ENCODE results near the gene PAPPA2. TPM values are rescaled to one million over a fixed set of nuclear protein-coding genes. Genes with fewer than 3 reads are reported as not detected.

Gene PAPPA2
- total and polyA plus RNA-seq, 2 of the 4 experiments (the other 2 are of a cell fraction), result 0.10 to 0.18 TPM

DNA sequence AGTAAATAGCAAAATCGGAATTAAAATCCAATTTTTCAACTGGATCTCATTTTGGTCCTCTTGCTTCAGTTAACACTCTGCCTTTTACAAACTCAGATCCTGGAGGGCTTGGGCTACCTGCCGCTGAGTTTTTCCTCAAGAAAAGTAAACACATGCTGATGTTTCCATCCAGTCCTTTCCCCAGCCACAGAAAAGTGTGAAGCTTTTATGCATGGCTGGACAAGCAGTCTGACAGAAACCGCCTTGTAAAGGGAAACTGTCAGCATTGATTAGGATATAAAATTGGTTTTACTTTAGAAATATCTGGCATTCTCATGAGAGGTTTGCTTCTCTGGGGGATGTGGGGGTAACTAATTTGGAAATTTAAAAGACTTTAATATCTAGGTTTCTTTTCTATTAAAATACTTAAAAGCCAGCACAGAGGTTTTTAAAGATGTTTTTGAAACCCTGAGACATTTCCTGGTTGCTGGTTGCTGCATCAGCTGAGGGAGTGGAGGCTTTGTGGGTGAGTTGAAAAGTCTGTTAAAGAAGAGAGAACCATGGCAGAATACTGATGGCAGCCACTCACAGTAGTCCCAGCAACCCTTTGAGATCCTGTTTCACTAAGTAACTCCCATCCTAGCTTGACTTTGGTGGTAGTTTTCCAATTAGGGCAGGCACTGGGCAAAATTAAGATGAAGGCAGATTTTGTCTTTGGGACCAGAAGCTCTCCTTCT is 238.3 kb downstream of the PAPPA2 start:
- CTCF ChIA-PET, result no interaction called here
- no peaks in the 10 kb centered on the region for H4K20me1 ChIP-seq (ENCODE audit: insufficient read depth, low read length)
- no peak overlapping the region for H2AFZ ChIP-seq (replicated peaks; ENCODE audit: low read length, poor library complexity)
- H3K18ac ChIP-seq (ENCODE audit: low read depth, low read length), result no peak overlapping the region
- no peaks in the 10 kb centered on the region for H3K36me3 ChIP-seq (ENCODE audit: control insufficient read depth, insufficient read depth, low read length)
- no peak overlapping the region for H3K27ac ChIP-seq (ENCODE audit: insufficient read depth, low read length)
- H3K4me1 ChIP-seq (ENCODE audit: control insufficient read depth, insufficient read depth, low read length), result no peaks in the 10 kb centered on the region
- H3K56ac ChIP-seq (ENCODE audit: extremely low read depth, insufficient read depth, low read length), result no peak overlapping the region
- intact Hi-C loops (cut with micrococcal nuclease), result no loop called here
- H3K4ac ChIP-seq (ENCODE audit: low read depth, low read length), result no peak overlapping the region
- H2AK5ac ChIP-seq (ENCODE audit: low read depth, low read length), result no peak overlapping the region
- H3K23ac ChIP-seq (ENCODE audit: low read depth, low read length), result no peak overlapping the region
- no peaks in the 10 kb centered on the region for H3K27me3 ChIP-seq (ENCODE audit: control insufficient read depth, insufficient read depth, low read length)
- H2AK9ac ChIP-seq (replicated peaks; ENCODE audit: low read depth, low read length, poor library complexity), result no peak overlapping the region
- no peak overlapping the region for H2BK120ac ChIP-seq (ENCODE audit: low read depth, low read length)
- H2BK15ac ChIP-seq (ENCODE audit: low read depth, low read length), result no peak overlapping the region
- in situ Hi-C loops (cut with MboI; ENCODE audit: low sequenced_read_pairs), result no loop called here
- no peak overlapping the region for H4K91ac ChIP-seq (ENCODE audit: insufficient read depth, low read depth, low read length)
- POLR2A ChIA-PET (ENCODE audit: unreplicated experiment), result no interaction called here
- no peak overlapping the region for H3K9ac ChIP-seq (ENCODE audit: low read depth, low read length)
- H2BK20ac ChIP-seq (ENCODE audit: low read depth, low read length), result no peak overlapping the region
- H3K4me2 ChIP-seq (ENCODE audit: low read depth, low read length), result no peak overlapping the region
- no peaks in the 10 kb centered on the region for H3K9me1 ChIP-seq (ENCODE audit: insufficient read depth, low read length)
- no peak overlapping the region for H4K5ac ChIP-seq (ENCODE audit: low read depth, low read length)
- no peak overlapping the region for H4K8ac ChIP-seq (ENCODE audit: low read depth in 2 of 2, low read length in 2 of 2)
- H2BK5ac ChIP-seq (ENCODE audit: low read depth, low read length, poor library complexity, severe bottlenecking), result no peak overlapping the region
- H3K4me3 ChIP-seq (ENCODE audit: insufficient read depth, low read depth, low read length), result no peak overlapping the region
- ATAC-seq (ENCODE audit: low read depth) (no peak), DNase-seq (no peak)
- H3K14ac ChIP-seq (replicated peaks; ENCODE audit: low read depth, low read length), result no peak overlapping the region
- no peaks in the 10 kb centered on the region for H3K79me1 ChIP-seq (ENCODE audit: low read depth in 1 of 2, low read length in 2 of 2)
- H3K9me3 ChIP-seq (ENCODE audit: control insufficient read depth, insufficient read depth, low read length), result no peaks in the 10 kb centered on the region
- no peak for TF ChIP-seq CEBPB (IDR thresholded peaks at IDR 0.05; ENCODE audit: low read depth, low read length)
- TF ChIP-seq MAFK (IDR thresholded peaks at IDR 0.05; ENCODE audit: low read depth, low read length), result no peak
- TF ChIP-seq MXI1 (IDR thresholded peaks at IDR 0.05; ENCODE audit: borderline replicate concordance, low read depth, low read length), result no peak
- no peak for TF ChIP-seq FOS (IDR thresholded peaks at IDR 0.05; ENCODE audit: low read depth, low read length)
- TF ChIP-seq RCOR1 (IDR thresholded peaks at IDR 0.05; ENCODE audit: insufficient replicate concordance, low read length), result no peak
- no peak for TF ChIP-seq NFE2L2 (IDR thresholded peaks at IDR 0.05; ENCODE audit: low read depth, low read length)
- no peak for TF ChIP-seq RFX5 (IDR thresholded peaks at IDR 0.05; ENCODE audit: low read depth, low read length)
- no peak for TF ChIP-seq MAZ (IDR thresholded peaks at IDR 0.05; ENCODE audit: borderline replicate concordance, low read depth, low read length)
- TF ChIP-seq POLR2A (IDR thresholded peaks at IDR 0.05; ENCODE audit: low read depth, low read length), result no peak
- TF ChIP-seq, protein P1, sequence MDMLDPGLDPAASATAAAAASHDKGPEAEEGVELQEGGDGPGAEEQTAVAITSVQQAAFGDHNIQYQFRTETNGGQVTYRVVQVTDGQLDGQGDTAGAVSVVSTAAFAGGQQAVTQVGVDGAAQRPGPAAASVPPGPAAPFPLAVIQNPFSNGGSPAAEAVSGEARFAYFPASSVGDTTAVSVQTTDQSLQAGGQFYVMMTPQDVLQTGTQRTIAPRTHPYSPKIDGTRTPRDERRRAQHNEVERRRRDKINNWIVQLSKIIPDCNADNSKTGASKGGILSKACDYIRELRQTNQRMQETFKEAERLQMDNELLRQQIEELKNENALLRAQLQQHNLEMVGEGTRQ (IDR thresholded peaks at IDR 0.05; ENCODE audit: low read depth, low read length), result no peak
- TF ChIP-seq, protein P2, sequence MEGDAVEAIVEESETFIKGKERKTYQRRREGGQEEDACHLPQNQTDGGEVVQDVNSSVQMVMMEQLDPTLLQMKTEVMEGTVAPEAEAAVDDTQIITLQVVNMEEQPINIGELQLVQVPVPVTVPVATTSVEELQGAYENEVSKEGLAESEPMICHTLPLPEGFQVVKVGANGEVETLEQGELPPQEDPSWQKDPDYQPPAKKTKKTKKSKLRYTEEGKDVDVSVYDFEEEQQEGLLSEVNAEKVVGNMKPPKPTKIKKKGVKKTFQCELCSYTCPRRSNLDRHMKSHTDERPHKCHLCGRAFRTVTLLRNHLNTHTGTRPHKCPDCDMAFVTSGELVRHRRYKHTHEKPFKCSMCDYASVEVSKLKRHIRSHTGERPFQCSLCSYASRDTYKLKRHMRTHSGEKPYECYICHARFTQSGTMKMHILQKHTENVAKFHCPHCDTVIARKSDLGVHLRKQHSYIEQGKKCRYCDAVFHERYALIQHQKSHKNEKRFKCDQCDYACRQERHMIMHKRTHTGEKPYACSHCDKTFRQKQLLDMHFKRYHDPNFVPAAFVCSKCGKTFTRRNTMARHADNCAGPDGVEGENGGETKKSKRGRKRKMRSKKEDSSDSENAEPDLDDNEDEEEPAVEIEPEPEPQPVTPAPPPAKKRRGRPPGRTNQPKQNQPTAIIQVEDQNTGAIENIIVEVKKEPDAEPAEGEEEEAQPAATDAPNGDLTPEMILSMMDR (conservative IDR thresholded peaks at IDR 0.05; ENCODE audit: low read depth, low read length), result no peak
- TF ChIP-seq BHLHE40 (IDR thresholded peaks at IDR 0.05; ENCODE audit: low read depth, low read length), result no peak
- no peak for TF ChIP-seq CHD1 (IDR thresholded peaks at IDR 0.05; ENCODE audit: low read depth, low read length)
- TF ChIP-seq SMC3 (IDR thresholded peaks at IDR 0.05; ENCODE audit: low read depth, low read length), result no peak
- no peak for TF ChIP-seq RAD21 (IDR thresholded peaks at IDR 0.05; ENCODE audit: low read length)
- TF ChIP-seq, protein P3, sequence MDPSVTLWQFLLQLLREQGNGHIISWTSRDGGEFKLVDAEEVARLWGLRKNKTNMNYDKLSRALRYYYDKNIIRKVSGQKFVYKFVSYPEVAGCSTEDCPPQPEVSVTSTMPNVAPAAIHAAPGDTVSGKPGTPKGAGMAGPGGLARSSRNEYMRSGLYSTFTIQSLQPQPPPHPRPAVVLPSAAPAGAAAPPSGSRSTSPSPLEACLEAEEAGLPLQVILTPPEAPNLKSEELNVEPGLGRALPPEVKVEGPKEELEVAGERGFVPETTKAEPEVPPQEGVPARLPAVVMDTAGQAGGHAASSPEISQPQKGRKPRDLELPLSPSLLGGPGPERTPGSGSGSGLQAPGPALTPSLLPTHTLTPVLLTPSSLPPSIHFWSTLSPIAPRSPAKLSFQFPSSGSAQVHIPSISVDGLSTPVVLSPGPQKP (IDR thresholded peaks at IDR 0.05; ENCODE audit: borderline replicate concordance, low read depth, low read length), result no peak
- BruUV-seq (replicated peaks), result no TSS peak
- no CpG with 5 or more reads among the region's 3 CpGs for WGBS, 2 experiments (ENCODE audit: extremely low coverage in 2 of 2, insufficient read length in 1 of 2)
- dilution Hi-C loops (cut with HindIII; ENCODE audit: low sequenced_read_pairs, unreplicated experiment), result no loop called here
